Measurements from ENCODE around the gene RABGAP1. TPM values are rescaled to one million over a fixed set of nuclear protein-coding genes. Genes with fewer than 3 reads are reported as not detected.

Gene RABGAP1
- total and polyA plus RNA-seq, 2 experiments from 2014 or later, result 8.0 to 16.0 TPM

DNA sequence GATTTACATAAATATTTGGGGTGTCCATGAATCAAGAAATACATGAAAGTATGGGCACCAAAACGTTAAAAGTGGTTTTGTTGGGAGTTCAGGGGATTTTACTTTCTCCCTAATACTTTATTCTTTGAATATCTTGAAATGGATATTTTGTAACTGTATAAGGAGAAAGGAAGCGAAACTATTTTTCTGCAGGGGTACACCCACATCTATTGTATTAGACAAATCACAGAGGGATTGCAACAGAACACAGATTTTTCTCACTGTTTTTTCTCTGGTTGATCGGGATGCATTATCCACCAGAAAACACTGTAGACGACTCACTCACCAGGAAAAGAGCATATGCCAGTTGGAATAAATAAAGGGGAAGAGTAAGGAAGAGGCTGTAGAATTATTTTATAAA is 1.2 kb upstream of the RABGAP1 start:
- in situ Hi-C loops (cut with MboI), result no loop called here
- Histone ChIP-seq H3K9ac (no peak overlapping the region), H3K9me3 (ENCODE audit: low read depth) (no peaks in the 10 kb centered on the region), H4K20me1 (ENCODE audit: insufficient read depth) (no peaks in the 10 kb centered on the region), H3K4me1 (ENCODE audit: insufficient read depth) (peaks cover 5% of the 10 kb centered on the region), H3F3A (ENCODE audit: insufficient read depth) (peaks cover 19% of the 10 kb centered on the region; the same call in 1 of the 2 replicates), H3K4me3 (no peak overlapping the region), H3K79me2 (ENCODE audit: insufficient read depth) (peaks cover 92% of the 10 kb centered on the region), H3K27ac (no peak overlapping the region), H3K4me2 (ENCODE audit: unreplicated experiment) (no peak overlapping the region), H3K9me2 (ENCODE audit: insufficient read depth) (no peaks in the 10 kb centered on the region), H3K36me3 (ENCODE audit: low read depth) (no peaks in the 10 kb centered on the region), H2AFZ (no peak overlapping the region), H3K27me3 (replicated peaks; ENCODE audit: insufficient read depth) (no peaks in the 10 kb centered on the region)
- WGBS, 2 experiments (ENCODE audit: low coverage in 1 of 2, low lambda C conversion rate in 2 of 2, missing lambda C conversion rate in 2 of 2), result 94 to 97% methylated on average over 4 of the region's 4 CpGs
- DNase-seq, result no peak
- TF ChIP-seq EZH2phosphoT487 (IDR thresholded peaks at IDR 0.05; ENCODE audit: insufficient read depth, low read depth), result no peak
- no peak for TF ChIP-seq EZH2 (IDR thresholded peaks at IDR 0.05; ENCODE audit: insufficient read depth, poor library complexity, severe bottlenecking)

DNA sequence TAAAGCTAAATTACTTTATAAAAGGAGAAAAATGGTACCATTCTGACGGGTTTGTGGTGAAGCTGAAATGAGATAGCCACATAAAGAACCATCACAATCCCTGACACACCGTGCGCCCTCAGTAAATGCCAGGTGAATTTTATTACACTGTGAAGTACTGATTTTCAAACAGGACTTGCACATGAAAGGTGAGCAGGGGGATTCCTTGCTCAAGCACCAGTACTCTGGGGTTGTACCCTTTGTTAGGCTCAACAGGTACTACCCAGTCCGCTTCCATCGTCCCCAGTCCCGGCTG is 419 bp upstream of the RABGAP1 start:
- H3K9me3 ChIP-seq (ENCODE audit: low read depth), result no peaks in the 10 kb centered on the region
- TF ChIP-seq EZH2 (IDR thresholded peaks at IDR 0.05; ENCODE audit: insufficient read depth, poor library complexity, severe bottlenecking), result no peak
- no peak for TF ChIP-seq EZH2phosphoT487 (IDR thresholded peaks at IDR 0.05; ENCODE audit: insufficient read depth, low read depth)
- in situ Hi-C loops (cut with MboI), result no loop called here
- H3F3A ChIP-seq (ENCODE audit: insufficient read depth), result peaks cover 19% of the 10 kb centered on the region; the same call in 1 of the 2 replicates
- DNase-seq, result no peak
- H3K79me2 ChIP-seq (ENCODE audit: insufficient read depth), result peaks cover 92% of the 10 kb centered on the region
- peak overlapping the region; percentile 78 for H2AFZ ChIP-seq
- no peaks in the 10 kb centered on the region for H3K36me3 ChIP-seq (ENCODE audit: low read depth)
- H3K9ac ChIP-seq, result no peak overlapping the region
- H3K4me3 ChIP-seq, result peak overlapping the region; percentile 47
- no peaks in the 10 kb centered on the region for H3K9me2 ChIP-seq (ENCODE audit: insufficient read depth)
- H3K4me1 ChIP-seq (ENCODE audit: insufficient read depth), result peaks cover 8% of the 10 kb centered on the region
- H3K27me3 ChIP-seq (replicated peaks; ENCODE audit: insufficient read depth), result no peaks in the 10 kb centered on the region
- H4K20me1 ChIP-seq (ENCODE audit: insufficient read depth), result no peaks in the 10 kb centered on the region
- H3K4me2 ChIP-seq (ENCODE audit: unreplicated experiment), result peak overlapping the region; percentile 48
- 34 to 35% methylated on average over 6 of the region's 6 CpGs for WGBS, 2 experiments (ENCODE audit: low coverage in 1 of 2, low lambda C conversion rate in 2 of 2, missing lambda C conversion rate in 2 of 2)
- no peak overlapping the region for H3K27ac ChIP-seq

DNA sequence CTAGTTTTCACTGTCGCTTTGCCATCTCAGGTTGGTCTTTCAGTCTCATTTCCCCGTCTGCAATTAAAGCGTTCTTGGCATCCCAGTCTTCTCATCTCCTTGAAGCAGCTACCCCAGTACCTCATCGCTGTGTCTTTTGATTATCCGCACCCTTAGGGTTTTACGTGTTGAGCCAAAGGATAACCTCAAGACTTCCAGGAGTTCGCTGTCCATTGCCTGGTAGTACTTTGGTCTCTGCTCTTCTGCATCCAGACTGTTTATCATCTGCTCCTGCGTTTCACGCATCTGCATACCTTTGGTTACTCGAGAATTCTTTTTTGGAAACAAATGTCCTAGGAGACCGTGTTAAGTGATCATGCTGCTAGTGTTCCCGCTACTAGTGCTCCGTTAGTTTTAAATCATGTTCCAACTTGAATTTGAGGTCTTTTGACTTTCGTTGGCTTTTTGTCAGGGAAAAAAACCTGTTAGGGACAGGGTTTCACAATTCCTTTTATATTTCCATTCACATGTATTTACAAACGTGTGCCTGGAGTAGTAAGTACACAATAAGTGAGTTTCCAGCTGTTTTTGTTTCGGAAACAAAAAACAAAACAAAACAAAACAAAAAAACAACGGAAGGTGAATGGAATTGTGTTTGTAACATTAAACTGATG is 888 bp downstream of the RABGAP1 start:
- Histone ChIP-seq H2AFZ (peak overlapping the region; percentile 76), H3K4me1 (ENCODE audit: insufficient read depth) (peaks cover 17% of the 10 kb centered on the region), H3K79me2 (ENCODE audit: insufficient read depth) (peaks cover 92% of the 10 kb centered on the region), H4K20me1 (ENCODE audit: insufficient read depth) (peaks cover 4% of the 10 kb centered on the region; the same call in 1 of the 2 replicates), H3K27me3 (replicated peaks; ENCODE audit: insufficient read depth) (no peaks in the 10 kb centered on the region), H3K9ac (peak overlapping the region; percentile 86), H3K9me2 (ENCODE audit: insufficient read depth) (no peaks in the 10 kb centered on the region), H3K27ac (peak overlapping the region; percentile 65), H3K36me3 (ENCODE audit: low read depth) (no peaks in the 10 kb centered on the region), H3F3A (ENCODE audit: insufficient read depth) (peaks cover 19% of the 10 kb centered on the region; the same call in 1 of the 2 replicates), H3K4me3 (peak overlapping the region; percentile 84), H3K4me2 (ENCODE audit: unreplicated experiment) (peak overlapping the region; percentile 96), H3K9me3 (ENCODE audit: low read depth) (no peaks in the 10 kb centered on the region)
- DNase-seq, result peak; percentile 80
- TF ChIP-seq EZH2phosphoT487 (IDR thresholded peaks at IDR 0.05; ENCODE audit: insufficient read depth, low read depth) (no peak), EZH2 (IDR thresholded peaks at IDR 0.05; ENCODE audit: insufficient read depth, poor library complexity, severe bottlenecking) (no peak)
- in situ Hi-C loops (cut with MboI), result no loop called here
- 5 to 6% methylated on average over 17 of the region's 17 CpGs for WGBS, 2 experiments (ENCODE audit: low coverage in 1 of 2, low lambda C conversion rate in 2 of 2, missing lambda C conversion rate in 2 of 2)

DNA sequence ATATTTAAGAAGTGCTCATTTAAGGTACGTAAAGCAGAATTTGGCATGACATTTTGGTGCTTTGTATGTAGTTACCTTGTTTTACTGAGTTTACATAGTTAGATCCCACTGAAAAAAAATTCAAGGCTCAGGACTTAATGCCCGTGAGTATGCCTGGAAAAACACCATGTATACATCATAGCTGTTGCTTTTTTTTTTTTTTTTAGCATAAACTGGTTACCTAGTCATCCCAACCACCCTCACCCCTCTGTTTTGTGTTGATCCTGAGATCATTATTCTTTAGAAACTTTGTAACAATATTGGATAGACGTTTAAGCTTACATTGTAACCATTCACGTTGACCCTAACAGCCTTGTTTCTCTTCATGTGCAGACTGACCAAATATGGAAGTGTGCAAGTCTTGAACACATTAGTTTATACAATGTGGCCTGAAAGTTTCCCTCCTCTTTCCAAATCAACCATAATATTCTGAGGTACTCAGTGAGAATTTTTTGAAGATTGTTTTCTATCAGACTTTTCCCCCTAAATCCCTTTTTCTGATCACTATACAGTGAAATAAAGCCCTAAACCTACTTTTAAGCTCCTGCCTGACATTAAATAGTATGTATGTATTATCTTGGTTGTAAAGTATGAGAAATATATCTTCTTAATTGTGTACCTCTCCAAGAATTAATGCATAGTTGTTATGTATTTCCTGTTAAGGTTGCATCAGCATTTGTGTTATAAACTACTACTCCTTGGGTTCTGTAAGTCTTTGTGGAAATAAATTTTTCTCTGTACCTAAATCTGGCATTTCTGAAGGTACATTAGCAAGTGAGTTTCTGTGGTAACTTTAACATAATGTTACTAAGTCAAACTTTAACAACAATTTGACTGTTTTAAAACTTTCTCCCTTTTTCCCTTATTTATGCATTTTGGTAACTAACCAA is 4.4 kb downstream of the RABGAP1 start:
- Histone ChIP-seq H3K36me3 (ENCODE audit: low read depth) (no peaks in the 10 kb centered on the region), H3K27me3 (replicated peaks; ENCODE audit: insufficient read depth) (no peaks in the 10 kb centered on the region), H3F3A (ENCODE audit: insufficient read depth) (peaks cover 12% of the 10 kb centered on the region; the same call in 1 of the 2 replicates), H3K4me2 (ENCODE audit: unreplicated experiment) (no peak overlapping the region), H3K4me3 (no peak overlapping the region), H3K27ac (no peak overlapping the region), H3K9ac (no peak overlapping the region), H4K20me1 (ENCODE audit: insufficient read depth) (peaks cover 4% of the 10 kb centered on the region; the same call in 1 of the 2 replicates), H3K4me1 (ENCODE audit: insufficient read depth) (peaks cover 17% of the 10 kb centered on the region), H3K79me2 (ENCODE audit: insufficient read depth) (peaks cover 93% of the 10 kb centered on the region), H3K9me2 (ENCODE audit: insufficient read depth) (no peaks in the 10 kb centered on the region), H2AFZ (no peak overlapping the region), H3K9me3 (ENCODE audit: low read depth) (no peaks in the 10 kb centered on the region)
- TF ChIP-seq EZH2 (IDR thresholded peaks at IDR 0.05; ENCODE audit: insufficient read depth, poor library complexity, severe bottlenecking) (no peak), EZH2phosphoT487 (IDR thresholded peaks at IDR 0.05; ENCODE audit: insufficient read depth, low read depth) (no peak)
- DNase-seq, result no peak
- in situ Hi-C loops (cut with MboI), result no loop called here
- WGBS, 2 experiments (ENCODE audit: low coverage in 1 of 2, low lambda C conversion rate in 2 of 2, missing lambda C conversion rate in 2 of 2), result 67 to 74% methylated on average over 4 of the region's 4 CpGs
